PFSK-1 (cell line): Measurements from ENCODE around the gene HCST.

Experiments used
- POLR2AphosphoS5 ChIP-seq: IDR thresholded peaks from 2 replicates; pipeline ENCODE4 v1.6.1; 2012; ENCODE audit warnings: low read depth, mild to moderate bottlenecking, control low read depth, low read length, moderate library complexity
- TAF1 ChIP-seq: IDR thresholded peaks from 2 replicates; pipeline ENCODE4 v1.6.1; 2012; ENCODE audit warnings: low read length, control low read depth, borderline replicate concordance; ENCODE audit not compliant: insufficient read depth

DNA sequence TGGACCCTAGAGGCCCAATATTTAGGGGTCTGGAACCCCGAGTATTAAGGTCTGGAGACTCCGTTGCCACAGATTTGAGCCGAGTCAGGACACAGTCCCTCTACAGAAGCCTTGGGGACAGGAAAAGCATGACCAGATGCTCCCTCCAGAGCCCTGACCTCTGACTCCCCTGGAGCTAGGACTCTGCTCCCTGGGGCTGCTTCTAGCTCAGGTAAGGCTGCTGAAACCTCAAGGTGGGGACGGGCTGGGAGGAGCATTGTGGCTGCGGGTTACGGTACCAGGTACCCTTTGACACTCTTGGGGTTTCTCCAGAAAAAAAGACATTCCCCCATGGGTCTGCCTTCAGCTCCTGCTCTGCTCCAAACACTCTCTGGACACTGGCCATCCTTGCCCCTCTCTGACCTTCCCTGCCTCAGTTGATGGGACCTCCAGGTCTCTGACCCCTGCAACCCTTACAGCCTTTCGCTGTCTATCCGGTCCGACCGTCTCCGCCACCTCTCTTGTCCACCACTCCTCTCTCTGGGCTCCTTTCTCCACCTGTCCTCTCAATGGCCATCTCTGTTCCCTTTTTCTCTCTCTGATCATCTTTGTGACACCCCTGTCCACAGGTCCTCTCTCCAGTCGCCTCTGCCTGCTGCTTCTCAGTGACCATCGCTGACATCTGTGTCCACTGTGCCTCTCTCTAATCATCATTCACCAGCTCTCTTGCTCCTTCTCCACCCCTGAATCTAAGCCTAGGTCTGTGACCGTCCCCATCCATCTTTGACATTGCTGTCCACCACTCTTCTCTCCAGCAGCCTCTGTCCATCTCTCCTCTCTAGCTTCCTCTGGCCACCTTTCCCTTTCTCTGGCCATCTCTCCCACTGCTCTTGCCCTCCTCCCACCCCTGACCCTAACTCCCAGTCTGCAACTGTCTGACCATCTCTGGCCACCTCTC is 35.3 kb downstream of the HCST start:
- TF ChIP-seq POLR2AphosphoS5: no peak
- TF ChIP-seq TAF1: no peak
